ENCODE measurements around the gene PPFIBP2.

The PPFIBP2 gene

GRCh38 chr11:7686761-7687160 is 173.0 kb downstream of the PPFIBP2 start:
- H3F3A ChIP-seq (ENCODE audit: insufficient read depth, low read length) = no peaks in the 10 kb centered on the region
- H4K20me1 ChIP-seq (ENCODE audit: insufficient read depth, low read length) = no peaks in the 10 kb centered on the region
- H3K4me3 ChIP-seq (ENCODE audit: low read depth, low read length, poor library complexity, severe bottlenecking) = no peak overlapping the region
- H3K4me2 ChIP-seq (ENCODE audit: low read length) = no peak overlapping the region
- H2AFZ ChIP-seq (ENCODE audit: low read length) = no peak overlapping the region
- H3K27ac ChIP-seq (ENCODE audit: low read depth, low read length, poor library complexity, severe bottlenecking) = no peak overlapping the region
- no peaks in the 10 kb centered on the region for H3K36me3 ChIP-seq (ENCODE audit: insufficient read depth, low read length)
- no peaks in the 10 kb centered on the region for H3K4me1 ChIP-seq (ENCODE audit: insufficient read depth, low read length, severe bottlenecking)
- no peak overlapping the region for H3K9ac ChIP-seq (ENCODE audit: low read length)
- TF ChIP-seq, protein P1, sequence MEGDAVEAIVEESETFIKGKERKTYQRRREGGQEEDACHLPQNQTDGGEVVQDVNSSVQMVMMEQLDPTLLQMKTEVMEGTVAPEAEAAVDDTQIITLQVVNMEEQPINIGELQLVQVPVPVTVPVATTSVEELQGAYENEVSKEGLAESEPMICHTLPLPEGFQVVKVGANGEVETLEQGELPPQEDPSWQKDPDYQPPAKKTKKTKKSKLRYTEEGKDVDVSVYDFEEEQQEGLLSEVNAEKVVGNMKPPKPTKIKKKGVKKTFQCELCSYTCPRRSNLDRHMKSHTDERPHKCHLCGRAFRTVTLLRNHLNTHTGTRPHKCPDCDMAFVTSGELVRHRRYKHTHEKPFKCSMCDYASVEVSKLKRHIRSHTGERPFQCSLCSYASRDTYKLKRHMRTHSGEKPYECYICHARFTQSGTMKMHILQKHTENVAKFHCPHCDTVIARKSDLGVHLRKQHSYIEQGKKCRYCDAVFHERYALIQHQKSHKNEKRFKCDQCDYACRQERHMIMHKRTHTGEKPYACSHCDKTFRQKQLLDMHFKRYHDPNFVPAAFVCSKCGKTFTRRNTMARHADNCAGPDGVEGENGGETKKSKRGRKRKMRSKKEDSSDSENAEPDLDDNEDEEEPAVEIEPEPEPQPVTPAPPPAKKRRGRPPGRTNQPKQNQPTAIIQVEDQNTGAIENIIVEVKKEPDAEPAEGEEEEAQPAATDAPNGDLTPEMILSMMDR (IDR thresholded peaks at IDR 0.05; ENCODE audit: low read length) = no peak
- no peak for TF ChIP-seq EZH2 (IDR thresholded peaks at IDR 0.05; ENCODE audit: borderline replicate concordance, low read length)
- H3K9me3 ChIP-seq (ENCODE audit: low read length) = no peaks in the 10 kb centered on the region
- H3K79me2 ChIP-seq (ENCODE audit: insufficient read depth, low read length) = no peaks in the 10 kb centered on the region
- H3K27me3 ChIP-seq (ENCODE audit: insufficient read depth, low read length) = no peaks in the 10 kb centered on the region
- no peaks in the 10 kb centered on the region for H3K9me2 ChIP-seq (ENCODE audit: low read depth, low read length)

- no peaks in the 10 kb centered on the region for H3F3A ChIP-seq (ENCODE audit: insufficient read depth, low read length)
- no peak overlapping the region for H3K4me3 ChIP-seq (ENCODE audit: low read depth, low read length, poor library complexity, severe bottlenecking)
- no peaks in the 10 kb centered on the region for H3K79me2 ChIP-seq (ENCODE audit: insufficient read depth, low read length)
- no peaks in the 10 kb centered on the region for H4K20me1 ChIP-seq (ENCODE audit: insufficient read depth, low read length)
- H3K27ac ChIP-seq (ENCODE audit: low read depth, low read length, poor library complexity, severe bottlenecking) = no peak overlapping the region
- no peak overlapping the region for H2AFZ ChIP-seq (ENCODE audit: low read length)
- no peaks in the 10 kb centered on the region for H3K4me1 ChIP-seq (ENCODE audit: insufficient read depth, low read length, severe bottlenecking)
- no peaks in the 10 kb centered on the region for H3K9me2 ChIP-seq (ENCODE audit: low read depth, low read length)
- H3K36me3 ChIP-seq (ENCODE audit: insufficient read depth, low read length) = no peaks in the 10 kb centered on the region
- no peaks in the 10 kb centered on the region for H3K27me3 ChIP-seq (ENCODE audit: insufficient read depth, low read length)
- H3K9me3 ChIP-seq (ENCODE audit: low read length) = no peaks in the 10 kb centered on the region
- no peak overlapping the region for H3K9ac ChIP-seq (ENCODE audit: low read length)
- H3K4me2 ChIP-seq (ENCODE audit: low read length) = no peak overlapping the region
- TF ChIP-seq, protein P1 (IDR thresholded peaks at IDR 0.05; ENCODE audit: low read length) = no peak
- no peak for TF ChIP-seq EZH2 (IDR thresholded peaks at IDR 0.05; ENCODE audit: borderline replicate concordance, low read length)
Observed at GRCh38 chr11:7687386-7687785, 173.6 kb downstream of the PPFIBP2 start.

DNA sequence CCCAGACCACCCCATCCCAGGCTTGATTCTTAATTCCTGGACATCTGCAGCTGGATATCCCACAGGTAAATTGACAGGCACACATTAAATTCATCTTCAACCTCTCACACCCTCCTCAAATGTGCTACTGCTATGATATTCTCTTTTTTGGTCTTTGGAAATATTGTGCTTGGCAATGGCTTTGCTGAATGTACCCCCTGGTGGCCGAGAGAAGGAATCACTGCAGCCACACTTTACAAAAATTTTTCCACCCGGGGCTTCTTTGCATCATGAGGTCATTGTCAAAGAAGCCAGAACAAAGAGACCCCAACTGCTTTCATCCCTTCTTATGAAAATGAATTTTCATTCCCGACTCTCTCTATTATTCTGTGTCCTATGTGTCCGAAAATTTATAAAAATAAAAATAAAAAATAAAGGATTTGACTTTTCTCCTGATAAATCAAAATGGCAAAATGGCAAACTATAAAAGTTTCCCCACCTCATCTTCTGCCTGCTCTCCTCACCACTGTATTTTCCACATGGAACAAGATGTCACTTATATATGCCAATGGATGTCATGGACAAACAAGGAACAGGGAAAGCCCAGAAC is 174.5 kb downstream of the PPFIBP2 start:
- TF ChIP-seq, protein P1 (IDR thresholded peaks at IDR 0.05; ENCODE audit: low read length) = peak; percentile 81
- no peak for TF ChIP-seq EZH2 (IDR thresholded peaks at IDR 0.05; ENCODE audit: borderline replicate concordance, low read length)
- H3K4me1 ChIP-seq (ENCODE audit: insufficient read depth, low read length, severe bottlenecking) = no peaks in the 10 kb centered on the region
- no peaks in the 10 kb centered on the region for H4K20me1 ChIP-seq (ENCODE audit: insufficient read depth, low read length)
- H3K9me3 ChIP-seq (ENCODE audit: low read length) = no peaks in the 10 kb centered on the region
- H3K27ac ChIP-seq (ENCODE audit: low read depth, low read length, poor library complexity, severe bottlenecking) = no peak overlapping the region
- H3K79me2 ChIP-seq (ENCODE audit: insufficient read depth, low read length) = no peaks in the 10 kb centered on the region
- no peaks in the 10 kb centered on the region for H3K27me3 ChIP-seq (ENCODE audit: insufficient read depth, low read length)
- H3K9me2 ChIP-seq (ENCODE audit: low read depth, low read length) = no peaks in the 10 kb centered on the region
- H3K4me2 ChIP-seq (ENCODE audit: low read length) = no peak overlapping the region
- no peak overlapping the region for H2AFZ ChIP-seq (ENCODE audit: low read length)
- H3K9ac ChIP-seq (ENCODE audit: low read length) = no peak overlapping the region
- H3K36me3 ChIP-seq (ENCODE audit: insufficient read depth, low read length) = no peaks in the 10 kb centered on the region
- H3K4me3 ChIP-seq (ENCODE audit: low read depth, low read length, poor library complexity, severe bottlenecking) = no peak overlapping the region
- H3F3A ChIP-seq (ENCODE audit: insufficient read depth, low read length) = no peaks in the 10 kb centered on the region
